ENCODE results near the gene GRIK1. TPM values are rescaled to one million over a fixed set of nuclear protein-coding genes. Genes with fewer than 3 reads are reported as not detected.

Gene GRIK1
- polyA plus RNA-seq, 1 donor from 2014 or later: 8.7 TPM

- no peaks in the 10 kb centered on the region for H3K79me2 ChIP-seq (replicated peaks; ENCODE audit: insufficient read depth, low read length)
- H3F3A ChIP-seq (ENCODE audit: insufficient read depth, low read length, poor library complexity, severe bottlenecking): no peaks in the 10 kb centered on the region
- no peaks in the 10 kb centered on the region for H3K9me3 ChIP-seq (ENCODE audit: low read length)
- H3K4me3 ChIP-seq (ENCODE audit: low read length): no peak overlapping the region
- no peaks in the 10 kb centered on the region for H3K36me3 ChIP-seq (ENCODE audit: insufficient read depth, low read length)
- no peaks in the 10 kb centered on the region for H3K27me3 ChIP-seq (ENCODE audit: insufficient read depth, low read depth, low read length)
- H3K9ac ChIP-seq (ENCODE audit: low read length): no peak overlapping the region
- H3K4me2 ChIP-seq (ENCODE audit: low read length): no peak overlapping the region
- TF ChIP-seq SMC3 (conservative IDR thresholded peaks at IDR 0.05; ENCODE audit: poor library complexity) (no peak), RAD21 (conservative IDR thresholded peaks at IDR 0.05) (no peak), REST (IDR thresholded peaks at IDR 0.05; ENCODE audit: borderline replicate concordance) (no peak), CTCF (IDR thresholded peaks at IDR 0.05; ENCODE audit: poor library complexity, severe bottlenecking) (no peak), POLR2AphosphoS5 (IDR thresholded peaks at IDR 0.05) (no peak), EP300 (conservative IDR thresholded peaks at IDR 0.05; ENCODE audit: poor library complexity, severe bottlenecking) (no peak)
- H4K20me1 ChIP-seq (ENCODE audit: insufficient read depth): no peaks in the 10 kb centered on the region
- no peaks in the 10 kb centered on the region for H3K9me2 ChIP-seq (ENCODE audit: insufficient read depth, low read length)
- H3K27ac ChIP-seq (ENCODE audit: low read length): no peak overlapping the region
- H2AFZ ChIP-seq (ENCODE audit: low read depth, low read length): no peak overlapping the region
Observed at GRCh38 chr21:29658934-29659203, 280.9 kb downstream of the GRIK1 start.

- Histone ChIP-seq H3K27ac (ENCODE audit: low read length) (no peak overlapping the region), H3K36me3 (ENCODE audit: insufficient read depth, low read length) (no peaks in the 10 kb centered on the region), H4K20me1 (ENCODE audit: insufficient read depth) (no peaks in the 10 kb centered on the region), H3K9ac (ENCODE audit: low read length) (no peak overlapping the region), H2AFZ (ENCODE audit: low read depth, low read length) (no peak overlapping the region), H3K4me2 (ENCODE audit: low read length) (no peak overlapping the region), H3K9me3 (ENCODE audit: low read length) (no peaks in the 10 kb centered on the region), H3K27me3 (ENCODE audit: insufficient read depth, low read depth, low read length) (no peaks in the 10 kb centered on the region), H3K79me2 (replicated peaks; ENCODE audit: insufficient read depth, low read length) (no peaks in the 10 kb centered on the region), H3F3A (ENCODE audit: insufficient read depth, low read length, poor library complexity, severe bottlenecking) (no peaks in the 10 kb centered on the region), H3K4me3 (ENCODE audit: low read length) (no peak overlapping the region), H3K9me2 (ENCODE audit: insufficient read depth, low read length) (no peaks in the 10 kb centered on the region)
- TF ChIP-seq RAD21 (conservative IDR thresholded peaks at IDR 0.05) (no peak), EZH2 (IDR thresholded peaks at IDR 0.05; ENCODE audit: borderline replicate concordance, insufficient read depth, low read length, poor library complexity, severe bottlenecking) (no peak), SMC3 (conservative IDR thresholded peaks at IDR 0.05; ENCODE audit: poor library complexity) (no peak), MXI1 (conservative IDR thresholded peaks at IDR 0.05; ENCODE audit: poor library complexity, severe bottlenecking) (no peak), POLR2AphosphoS5 (IDR thresholded peaks at IDR 0.05) (no peak), CTCF (IDR thresholded peaks at IDR 0.05; ENCODE audit: poor library complexity, severe bottlenecking) (no peak), REST (IDR thresholded peaks at IDR 0.05; ENCODE audit: borderline replicate concordance) (no peak), TAF1 (IDR thresholded peaks at IDR 0.05; ENCODE audit: low read depth) (no peak), EP300 (conservative IDR thresholded peaks at IDR 0.05; ENCODE audit: poor library complexity, severe bottlenecking) (no peak)
Observed at GRCh38 chr21:29658177-29658933, 281.4 kb downstream of the GRIK1 start.
